Nephron progenitor cell (in vitro differentiated cells): ENCODE results near the gene CCDC33.

Experiments used
- DNase-seq: peaks from one replicate; pipeline ENCODE4 v3.0.0; 2021
- H3K27ac Mint-ChIP-seq: 2 replicates; pipeline ENCODE4 v1.8.0; 2021; ENCODE audit warnings: mild to moderate bottlenecking, moderate library complexity, mixed read lengths
- H3K27me3 Mint-ChIP-seq: 2 replicates; pipeline ENCODE4 v1.8.0; 2021; ENCODE audit warnings: mild to moderate bottlenecking, low read depth, mixed read lengths; ENCODE audit not compliant: poor library complexity
- H3K36me3 Mint-ChIP-seq: 2 replicates; pipeline ENCODE4 v1.8.0; 2021; ENCODE audit warnings: low read depth, mixed read lengths
- H3K4me1 Mint-ChIP-seq: 2 replicates; pipeline ENCODE4 v1.8.0; 2021; ENCODE audit warnings: mixed read lengths
- H3K4me3 Mint-ChIP-seq: 2 replicates; pipeline ENCODE4 v1.8.0; 2021; ENCODE audit warnings: mild to moderate bottlenecking, moderate library complexity, mixed read lengths
- H3K9me3 Mint-ChIP-seq: 2 replicates; pipeline ENCODE4 v1.8.0; 2021; ENCODE audit warnings: mild to moderate bottlenecking, moderate library complexity, mixed read lengths
- TF ChIP-seq, protein P1 (sequence below): fragments of 200-600 bp; sonication (generic); IDR thresholded peaks from 2 replicates; pipeline ENCODE4 v1.5.0; 2021; ENCODE audit warnings: antibody characterized with exemption

The CCDC33 gene

DNA sequence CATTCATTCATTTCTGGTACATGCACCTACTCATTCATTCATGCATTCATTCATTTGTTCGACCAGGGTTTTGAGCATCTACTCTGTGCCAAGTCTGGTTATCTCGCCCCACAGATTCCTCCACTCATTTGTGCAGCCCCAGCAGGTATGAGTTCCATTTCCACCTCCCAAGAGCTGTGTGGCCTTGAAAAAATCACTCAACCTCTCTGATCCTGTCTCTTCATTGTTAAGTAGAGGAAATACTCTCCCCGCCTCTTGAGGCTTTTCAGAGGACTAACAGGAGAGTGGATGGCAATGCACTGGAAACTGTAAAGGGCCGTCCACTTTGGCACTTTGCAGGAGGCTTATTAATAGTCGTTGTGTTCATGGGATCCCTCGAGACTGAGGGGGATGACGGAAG lies 69.6 kb downstream of the CCDC33 start:
- Mint-ChIP-seq H3K36me3 (no peaks in the 10 kb centered on the region), H3K27me3 (peaks cover 35% of the 10 kb centered on the region)

DNA sequence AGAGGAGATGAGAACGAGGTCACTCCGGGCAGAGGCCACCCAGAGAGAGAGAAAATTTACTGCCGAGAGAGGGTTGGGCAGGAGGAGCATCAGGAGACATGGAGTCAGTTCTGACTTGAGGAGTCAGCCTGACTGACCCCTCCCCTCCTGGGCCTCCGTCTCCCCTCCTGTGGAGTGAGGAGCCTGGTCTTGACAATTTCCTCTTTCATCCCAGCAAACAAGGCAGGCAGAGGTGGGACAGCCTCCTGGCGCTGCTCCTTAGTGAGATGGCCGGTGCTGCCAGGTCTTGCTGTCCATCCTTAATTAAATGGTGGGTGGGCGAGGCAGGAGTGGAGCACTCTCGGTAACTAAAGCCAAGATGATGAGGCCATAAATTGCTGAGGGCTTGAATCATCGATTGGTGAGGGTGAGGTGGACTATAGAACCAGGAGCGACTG lies 70.7 kb downstream of the CCDC33 start:
- no peaks in the 10 kb centered on the region for H3K36me3 Mint-ChIP-seq
- TF ChIP-seq, protein P1, sequence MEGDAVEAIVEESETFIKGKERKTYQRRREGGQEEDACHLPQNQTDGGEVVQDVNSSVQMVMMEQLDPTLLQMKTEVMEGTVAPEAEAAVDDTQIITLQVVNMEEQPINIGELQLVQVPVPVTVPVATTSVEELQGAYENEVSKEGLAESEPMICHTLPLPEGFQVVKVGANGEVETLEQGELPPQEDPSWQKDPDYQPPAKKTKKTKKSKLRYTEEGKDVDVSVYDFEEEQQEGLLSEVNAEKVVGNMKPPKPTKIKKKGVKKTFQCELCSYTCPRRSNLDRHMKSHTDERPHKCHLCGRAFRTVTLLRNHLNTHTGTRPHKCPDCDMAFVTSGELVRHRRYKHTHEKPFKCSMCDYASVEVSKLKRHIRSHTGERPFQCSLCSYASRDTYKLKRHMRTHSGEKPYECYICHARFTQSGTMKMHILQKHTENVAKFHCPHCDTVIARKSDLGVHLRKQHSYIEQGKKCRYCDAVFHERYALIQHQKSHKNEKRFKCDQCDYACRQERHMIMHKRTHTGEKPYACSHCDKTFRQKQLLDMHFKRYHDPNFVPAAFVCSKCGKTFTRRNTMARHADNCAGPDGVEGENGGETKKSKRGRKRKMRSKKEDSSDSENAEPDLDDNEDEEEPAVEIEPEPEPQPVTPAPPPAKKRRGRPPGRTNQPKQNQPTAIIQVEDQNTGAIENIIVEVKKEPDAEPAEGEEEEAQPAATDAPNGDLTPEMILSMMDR = no peak
- no peaks in the 10 kb centered on the region for H3K9me3 Mint-ChIP-seq
- peak; percentile 46 for DNase-seq
- H3K4me1 Mint-ChIP-seq = peaks cover 100% of the 10 kb centered on the region
- peaks cover 29% of the 10 kb centered on the region for H3K27me3 Mint-ChIP-seq
- H3K27ac Mint-ChIP-seq = no peak overlapping the region
- H3K4me3 Mint-ChIP-seq = no peak overlapping the region

More for the DNA sequence above, 69.6 kb downstream of the CCDC33 start:
- Mint-ChIP-seq H3K27ac (no peak overlapping the region), H3K9me3 (no peaks in the 10 kb centered on the region), H3K4me1 (peaks cover 94% of the 10 kb centered on the region), H3K4me3 (no peak overlapping the region)
- TF ChIP-seq, protein P1 = no peak
- DNase-seq = no peak

DNA sequence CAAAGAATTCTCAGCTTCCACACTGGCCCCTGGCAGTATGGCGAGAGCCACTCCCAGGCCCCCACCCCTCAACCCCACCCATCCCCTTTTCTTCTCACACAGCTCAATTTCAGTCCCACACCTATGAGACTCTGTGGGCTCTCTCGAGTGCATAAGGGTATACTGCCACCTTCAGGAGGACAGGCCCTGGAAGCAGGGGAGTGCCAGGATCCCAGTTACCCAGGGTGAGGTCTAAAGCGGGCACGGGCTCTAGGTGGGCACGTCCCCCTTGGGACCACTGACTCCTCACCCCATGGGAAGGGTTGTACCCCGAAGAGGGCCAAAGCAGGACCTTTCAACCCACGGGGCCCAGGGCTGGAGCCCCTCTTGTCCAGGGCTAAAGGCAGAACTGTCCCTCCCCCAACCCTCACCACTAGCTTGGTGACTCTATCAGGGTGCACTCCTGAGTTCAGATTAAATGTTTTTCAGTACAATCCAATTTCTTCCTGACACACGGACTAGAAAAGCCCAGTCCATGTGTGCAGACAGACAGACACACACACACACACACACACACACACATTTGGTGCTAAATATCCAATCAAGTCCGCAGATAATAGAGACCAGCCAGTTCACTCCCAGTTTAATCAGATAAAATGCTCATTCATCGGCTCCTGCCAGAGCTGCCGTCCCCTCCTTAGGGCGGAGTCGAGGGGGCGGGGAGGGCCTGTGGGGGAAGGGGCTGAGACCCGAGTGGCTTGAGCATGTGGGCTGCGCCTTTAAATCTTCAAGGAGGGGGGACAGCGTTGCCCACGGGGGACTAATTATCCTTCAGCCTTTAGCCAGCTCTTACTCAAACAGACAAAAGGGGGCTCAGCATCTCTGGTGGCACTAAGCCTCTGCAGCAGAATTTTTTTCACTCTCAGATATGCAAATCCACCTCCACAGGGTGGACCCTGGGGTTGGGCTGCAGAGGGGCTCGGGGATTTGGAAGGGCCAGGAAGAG lies 72.0 kb downstream of the CCDC33 start:
- H3K4me1 Mint-ChIP-seq = peaks cover 100% of the 10 kb centered on the region
- no peak overlapping the region for H3K27ac Mint-ChIP-seq
- peak; percentile 55 for DNase-seq
- TF ChIP-seq, protein P1 = peak; percentile 55
- no peaks in the 10 kb centered on the region for H3K9me3 Mint-ChIP-seq
- H3K36me3 Mint-ChIP-seq = no peaks in the 10 kb centered on the region
- peak overlapping the region; percentile 41 for H3K4me3 Mint-ChIP-seq
- H3K27me3 Mint-ChIP-seq = peaks cover 27% of the 10 kb centered on the region

DNA sequence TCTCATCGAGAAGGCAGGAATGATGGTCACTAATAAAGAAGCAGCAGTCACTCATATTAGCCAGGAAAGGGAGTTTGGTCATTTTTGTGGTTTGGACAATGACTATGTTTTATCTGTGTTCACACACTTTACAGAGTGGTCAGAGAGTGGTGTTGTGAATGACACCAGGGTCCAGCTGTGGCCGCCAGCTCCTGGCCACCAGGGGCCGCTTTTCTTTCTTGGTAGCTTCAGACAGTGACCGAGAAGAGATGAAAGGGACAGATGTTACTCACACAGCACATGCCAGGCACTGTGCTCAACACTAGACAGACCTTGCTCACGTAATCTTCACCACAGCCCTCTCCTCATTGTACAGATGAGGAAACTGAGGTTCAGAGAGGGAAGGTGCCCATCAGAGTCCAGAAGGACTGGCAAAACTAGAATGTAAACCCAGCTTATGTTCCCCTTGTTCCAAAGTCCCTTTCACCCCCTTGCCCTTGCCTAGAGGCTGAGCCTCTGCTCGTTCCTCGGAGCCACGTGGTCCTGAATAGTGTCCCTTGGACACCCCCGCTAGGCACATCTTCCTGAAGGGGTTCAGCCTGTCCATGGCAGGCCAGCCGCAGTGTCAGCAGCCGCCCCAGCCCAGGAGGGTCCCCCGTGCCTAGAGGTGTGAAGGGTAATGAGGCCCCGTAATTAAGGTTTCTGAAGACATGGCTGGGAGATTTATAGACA lies 75.8 kb downstream of the CCDC33 start:
- peak; percentile 61 for DNase-seq
- H3K27me3 Mint-ChIP-seq = peaks cover 24% of the 10 kb centered on the region
- no peak overlapping the region for H3K4me3 Mint-ChIP-seq
- no peaks in the 10 kb centered on the region for H3K9me3 Mint-ChIP-seq
- TF ChIP-seq, protein P1 = peak; percentile 62
- no peaks in the 10 kb centered on the region for H3K36me3 Mint-ChIP-seq
- H3K27ac Mint-ChIP-seq = no peak overlapping the region
- peaks cover 99% of the 10 kb centered on the region for H3K4me1 Mint-ChIP-seq

DNA sequence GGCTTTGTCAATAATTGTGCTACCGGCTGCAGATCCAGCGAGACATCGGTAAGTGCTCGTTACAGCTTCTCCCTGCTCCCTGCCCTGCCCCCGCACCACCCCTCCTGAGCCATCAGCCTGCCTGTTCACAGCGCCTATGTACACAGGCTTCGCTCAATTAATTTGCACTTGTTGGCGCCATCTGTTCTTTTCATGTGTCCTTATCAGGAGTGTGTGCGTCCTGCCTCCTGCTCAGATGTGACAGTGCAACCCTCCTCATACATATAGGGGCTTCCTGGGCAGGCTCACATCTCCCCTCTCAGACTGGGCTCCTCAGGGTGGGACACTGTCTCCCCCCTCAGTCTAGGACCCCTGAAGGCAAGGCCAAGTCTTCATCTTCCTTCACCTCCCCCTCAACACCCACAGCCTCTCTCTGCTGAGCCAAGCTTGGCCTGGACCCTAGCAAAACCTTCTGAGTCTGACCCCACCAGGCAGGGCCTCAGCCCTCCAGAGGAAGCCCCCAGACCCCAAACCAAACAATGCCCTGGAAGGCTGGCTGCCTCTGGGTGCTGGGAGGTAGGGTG lies 76.4 kb downstream of the CCDC33 start:
- H3K36me3 Mint-ChIP-seq = no peaks in the 10 kb centered on the region
- peaks cover 99% of the 10 kb centered on the region for H3K4me1 Mint-ChIP-seq
- H3K27ac Mint-ChIP-seq = no peak overlapping the region
- H3K27me3 Mint-ChIP-seq = peaks cover 27% of the 10 kb centered on the region
- TF ChIP-seq, protein P1 = no peak
- peak overlapping the region; percentile 59 for H3K4me3 Mint-ChIP-seq
- no peaks in the 10 kb centered on the region for H3K9me3 Mint-ChIP-seq
- DNase-seq = peak; percentile 48
